ENCODE results near the gene ECD. TPM values are rescaled to one million over a fixed set of nuclear protein-coding genes. Genes with fewer than 3 reads are reported as not detected.
A peak's percentile ranks its signal among the peaks of the same experiment; 100 is the strongest.

Gene ECD
- total and polyA plus RNA-seq, 2 of the 4 experiments (the other 2 are of a cell fraction): 22.1 to 32.8 TPM

- TF ChIP-seq CHD1 (IDR thresholded peaks at IDR 0.05; ENCODE audit: low read depth, low read length) (0 out of 2 replicates have a peak, but pooled peaks have one; percentile 35), SMC3 (IDR thresholded peaks at IDR 0.05; ENCODE audit: low read depth, low read length) (peak; percentile 54), NFE2L2 (IDR thresholded peaks at IDR 0.05; ENCODE audit: low read depth, low read length) (no peak)
These were observed 71.1 kb downstream of the ECD start, which contains the start of gene P4HA1 (continued) for GRCh38 chr10:73096449-73097304.

GRCh38 chr10:73096041-73096448, 71.8 kb downstream of the ECD start:
- dilution Hi-C loops (cut with HindIII; ENCODE audit: low sequenced_read_pairs, unreplicated experiment): no loop called here
- Histone ChIP-seq H3K4ac (ENCODE audit: low read depth, low read length) (peak overlapping the region; percentile 83), H2BK120ac (ENCODE audit: low read depth, low read length) (peak overlapping the region; percentile 31), H4K8ac (ENCODE audit: low read depth in 2 of 2, low read length in 2 of 2) (peak overlapping the region; percentile 70 to 90), H3K4me3 (ENCODE audit: insufficient read depth, low read depth, low read length) (peak overlapping the region; percentile 71), H3K9me1 (ENCODE audit: insufficient read depth, low read length) (no peaks in the 10 kb centered on the region; the same call in 1 of the 2 replicates), H2BK15ac (ENCODE audit: low read depth, low read length) (no peak overlapping the region), H3K14ac (replicated peaks; ENCODE audit: low read depth, low read length) (peak overlapping the region; percentile 92), H3K27me3 (ENCODE audit: control insufficient read depth, insufficient read depth, low read length) (no peaks in the 10 kb centered on the region), H3K9ac (ENCODE audit: low read depth, low read length) (peak overlapping the region; percentile 91), H2AFZ (replicated peaks; ENCODE audit: low read length, poor library complexity) (peak overlapping the region; percentile 97), H2BK20ac (ENCODE audit: low read depth, low read length) (no peak overlapping the region), H3K4me2 (ENCODE audit: low read depth, low read length) (peak overlapping the region; percentile 48), H4K20me1 (ENCODE audit: insufficient read depth, low read length) (peaks cover 29% of the 10 kb centered on the region), H3K23ac (ENCODE audit: low read depth, low read length) (peak overlapping the region; percentile 93), H3K27ac (ENCODE audit: insufficient read depth, low read length) (peak overlapping the region; percentile 91), H2AK5ac (ENCODE audit: low read depth, low read length) (peak overlapping the region; percentile 87; the same call in 1 of the 2 replicates), H4K91ac (ENCODE audit: insufficient read depth, low read depth, low read length) (peak overlapping the region; percentile 88), H3K36me3 (ENCODE audit: control insufficient read depth, insufficient read depth, low read length) (no peaks in the 10 kb centered on the region; the same call in 1 of the 2 replicates), H3K79me1 (ENCODE audit: low read depth in 1 of 2, low read length in 2 of 2) (peaks cover 0 to 12% of the 10 kb centered on the region in 2 experiments; a peak in 2 of 4 replicates), H2BK5ac (ENCODE audit: low read depth, low read length, poor library complexity, severe bottlenecking) (peak overlapping the region; percentile 87), H4K5ac (ENCODE audit: low read depth, low read length) (peak overlapping the region; percentile 56; the same call in 1 of the 2 replicates), H3K9me3 (ENCODE audit: control insufficient read depth, insufficient read depth, low read length) (no peaks in the 10 kb centered on the region), H3K18ac (ENCODE audit: low read depth, low read length) (peak overlapping the region; percentile 78), H3K56ac (ENCODE audit: extremely low read depth, insufficient read depth, low read length) (peak overlapping the region; percentile 98), H3K4me1 (ENCODE audit: control insufficient read depth, insufficient read depth, low read length) (peaks cover 3% of the 10 kb centered on the region; the same call in 1 of the 2 replicates), H2AK9ac (replicated peaks; ENCODE audit: low read depth, low read length, poor library complexity) (peak overlapping the region; percentile 98)
- CTCF ChIA-PET: interaction anchor here (0.7 to 1.4 kb wide), 2 partner anchors 9 to 20 kb away, joined by 3 to 4 read pairs; no protein-coding TSS in a partner anchor
- in situ Hi-C loops (cut with MboI; ENCODE audit: low sequenced_read_pairs): no loop called here
- peak; percentile 30 for ATAC-seq (ENCODE audit: low read depth)
- POLR2A ChIA-PET (ENCODE audit: unreplicated experiment): interaction anchor here (0.6 to 0.8 kb wide), 7 partner anchors 14 to 777 kb away, joined by 3 to 10 read pairs (median 8); partner anchors contain the start of gene NUDT13
- no TSS peak for BruUV-seq (replicated peaks)
- WGBS, 2 experiments (ENCODE audit: extremely low coverage in 2 of 2, insufficient read length in 1 of 2): 0% methylated on average over 10 of the region's 29 CpGs; no CpG with 5 or more reads in 1 of the 2 experiments
- DNase-seq: peak; percentile 60
- intact Hi-C loops (cut with micrococcal nuclease): loop anchor here (1.0 kb wide), 1 partner anchor 63 kb away; no protein-coding TSS in a partner anchor
- TF ChIP-seq SMC3 (IDR thresholded peaks at IDR 0.05; ENCODE audit: low read depth, low read length) (no peak), POLR2A (IDR thresholded peaks at IDR 0.05; ENCODE audit: low read depth, low read length) (no peak), CHD1 (IDR thresholded peaks at IDR 0.05; ENCODE audit: low read depth, low read length) (no peak), RFX5 (IDR thresholded peaks at IDR 0.05; ENCODE audit: low read depth, low read length) (no peak), MAFK (IDR thresholded peaks at IDR 0.05; ENCODE audit: low read depth, low read length) (no peak), USF2 (IDR thresholded peaks at IDR 0.05; ENCODE audit: low read depth, low read length) (no peak), MXI1 (IDR thresholded peaks at IDR 0.05; ENCODE audit: borderline replicate concordance, low read depth, low read length) (peak; percentile 72; the same call in 1 of the 2 replicates), RAD21 (IDR thresholded peaks at IDR 0.05; ENCODE audit: low read length) (no peak), CTCF (conservative IDR thresholded peaks at IDR 0.05; ENCODE audit: low read depth, low read length) (no peak)
